HL-60 (cell line): ENCODE measurements around the gene RGS6.

Experiments used
- GABPA ChIP-seq: IDR thresholded peaks from 2 replicates; pipeline ENCODE4 v1.6.1; 2012; ENCODE audit warnings: low read depth
- POLR2AphosphoS5 ChIP-seq: IDR thresholded peaks from 2 replicates; pipeline ENCODE4 v1.6.1; 2012; ENCODE audit warnings: low read depth
- TF ChIP-seq, protein P1 (sequence below): IDR thresholded peaks from one replicate; pipeline ENCODE4 v1.5.1; 2011; ENCODE audit warnings: low read length, control low read depth, inconsistent platforms; ENCODE audit not compliant: insufficient read depth
- TF ChIP-seq, protein P2 (sequence below): IDR thresholded peaks from 2 replicates; pipeline ENCODE4 v1.6.1; 2012; ENCODE audit warnings: low read depth; ENCODE audit not compliant: insufficient replicate concordance

DNA sequence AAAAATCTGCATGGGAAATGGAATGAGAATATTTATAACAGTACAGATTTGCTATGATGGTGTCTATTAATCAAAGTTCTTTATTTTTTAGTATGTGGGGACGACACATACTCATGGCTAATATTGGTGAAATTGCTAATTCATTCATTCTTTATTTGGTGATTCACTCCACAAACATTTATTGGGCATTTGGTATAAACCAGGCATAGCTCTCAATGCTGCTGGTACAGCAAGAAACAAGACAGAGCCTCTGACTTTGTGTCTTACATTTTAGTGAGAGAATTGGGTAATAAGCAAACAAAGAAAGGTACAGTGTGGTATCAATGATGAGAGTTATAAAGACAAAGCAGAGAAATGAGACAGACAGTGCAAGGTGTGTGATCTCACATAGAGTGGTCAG lies 129.5 kb downstream of the RGS6 start:
- TF ChIP-seq, protein P1, sequence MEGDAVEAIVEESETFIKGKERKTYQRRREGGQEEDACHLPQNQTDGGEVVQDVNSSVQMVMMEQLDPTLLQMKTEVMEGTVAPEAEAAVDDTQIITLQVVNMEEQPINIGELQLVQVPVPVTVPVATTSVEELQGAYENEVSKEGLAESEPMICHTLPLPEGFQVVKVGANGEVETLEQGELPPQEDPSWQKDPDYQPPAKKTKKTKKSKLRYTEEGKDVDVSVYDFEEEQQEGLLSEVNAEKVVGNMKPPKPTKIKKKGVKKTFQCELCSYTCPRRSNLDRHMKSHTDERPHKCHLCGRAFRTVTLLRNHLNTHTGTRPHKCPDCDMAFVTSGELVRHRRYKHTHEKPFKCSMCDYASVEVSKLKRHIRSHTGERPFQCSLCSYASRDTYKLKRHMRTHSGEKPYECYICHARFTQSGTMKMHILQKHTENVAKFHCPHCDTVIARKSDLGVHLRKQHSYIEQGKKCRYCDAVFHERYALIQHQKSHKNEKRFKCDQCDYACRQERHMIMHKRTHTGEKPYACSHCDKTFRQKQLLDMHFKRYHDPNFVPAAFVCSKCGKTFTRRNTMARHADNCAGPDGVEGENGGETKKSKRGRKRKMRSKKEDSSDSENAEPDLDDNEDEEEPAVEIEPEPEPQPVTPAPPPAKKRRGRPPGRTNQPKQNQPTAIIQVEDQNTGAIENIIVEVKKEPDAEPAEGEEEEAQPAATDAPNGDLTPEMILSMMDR: no peak
- TF ChIP-seq POLR2AphosphoS5 (no peak), GABPA (no peak)
- TF ChIP-seq, protein P2, sequence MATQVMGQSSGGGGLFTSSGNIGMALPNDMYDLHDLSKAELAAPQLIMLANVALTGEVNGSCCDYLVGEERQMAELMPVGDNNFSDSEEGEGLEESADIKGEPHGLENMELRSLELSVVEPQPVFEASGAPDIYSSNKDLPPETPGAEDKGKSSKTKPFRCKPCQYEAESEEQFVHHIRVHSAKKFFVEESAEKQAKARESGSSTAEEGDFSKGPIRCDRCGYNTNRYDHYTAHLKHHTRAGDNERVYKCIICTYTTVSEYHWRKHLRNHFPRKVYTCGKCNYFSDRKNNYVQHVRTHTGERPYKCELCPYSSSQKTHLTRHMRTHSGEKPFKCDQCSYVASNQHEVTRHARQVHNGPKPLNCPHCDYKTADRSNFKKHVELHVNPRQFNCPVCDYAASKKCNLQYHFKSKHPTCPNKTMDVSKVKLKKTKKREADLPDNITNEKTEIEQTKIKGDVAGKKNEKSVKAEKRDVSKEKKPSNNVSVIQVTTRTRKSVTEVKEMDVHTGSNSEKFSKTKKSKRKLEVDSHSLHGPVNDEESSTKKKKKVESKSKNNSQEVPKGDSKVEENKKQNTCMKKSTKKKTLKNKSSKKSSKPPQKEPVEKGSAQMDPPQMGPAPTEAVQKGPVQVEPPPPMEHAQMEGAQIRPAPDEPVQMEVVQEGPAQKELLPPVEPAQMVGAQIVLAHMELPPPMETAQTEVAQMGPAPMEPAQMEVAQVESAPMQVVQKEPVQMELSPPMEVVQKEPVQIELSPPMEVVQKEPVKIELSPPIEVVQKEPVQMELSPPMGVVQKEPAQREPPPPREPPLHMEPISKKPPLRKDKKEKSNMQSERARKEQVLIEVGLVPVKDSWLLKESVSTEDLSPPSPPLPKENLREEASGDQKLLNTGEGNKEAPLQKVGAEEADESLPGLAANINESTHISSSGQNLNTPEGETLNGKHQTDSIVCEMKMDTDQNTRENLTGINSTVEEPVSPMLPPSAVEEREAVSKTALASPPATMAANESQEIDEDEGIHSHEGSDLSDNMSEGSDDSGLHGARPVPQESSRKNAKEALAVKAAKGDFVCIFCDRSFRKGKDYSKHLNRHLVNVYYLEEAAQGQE: no peak
